ENCODE data around the gene CRKL.

Gene CRKL, protein sequence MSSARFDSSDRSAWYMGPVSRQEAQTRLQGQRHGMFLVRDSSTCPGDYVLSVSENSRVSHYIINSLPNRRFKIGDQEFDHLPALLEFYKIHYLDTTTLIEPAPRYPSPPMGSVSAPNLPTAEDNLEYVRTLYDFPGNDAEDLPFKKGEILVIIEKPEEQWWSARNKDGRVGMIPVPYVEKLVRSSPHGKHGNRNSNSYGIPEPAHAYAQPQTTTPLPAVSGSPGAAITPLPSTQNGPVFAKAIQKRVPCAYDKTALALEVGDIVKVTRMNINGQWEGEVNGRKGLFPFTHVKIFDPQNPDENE

DNA sequence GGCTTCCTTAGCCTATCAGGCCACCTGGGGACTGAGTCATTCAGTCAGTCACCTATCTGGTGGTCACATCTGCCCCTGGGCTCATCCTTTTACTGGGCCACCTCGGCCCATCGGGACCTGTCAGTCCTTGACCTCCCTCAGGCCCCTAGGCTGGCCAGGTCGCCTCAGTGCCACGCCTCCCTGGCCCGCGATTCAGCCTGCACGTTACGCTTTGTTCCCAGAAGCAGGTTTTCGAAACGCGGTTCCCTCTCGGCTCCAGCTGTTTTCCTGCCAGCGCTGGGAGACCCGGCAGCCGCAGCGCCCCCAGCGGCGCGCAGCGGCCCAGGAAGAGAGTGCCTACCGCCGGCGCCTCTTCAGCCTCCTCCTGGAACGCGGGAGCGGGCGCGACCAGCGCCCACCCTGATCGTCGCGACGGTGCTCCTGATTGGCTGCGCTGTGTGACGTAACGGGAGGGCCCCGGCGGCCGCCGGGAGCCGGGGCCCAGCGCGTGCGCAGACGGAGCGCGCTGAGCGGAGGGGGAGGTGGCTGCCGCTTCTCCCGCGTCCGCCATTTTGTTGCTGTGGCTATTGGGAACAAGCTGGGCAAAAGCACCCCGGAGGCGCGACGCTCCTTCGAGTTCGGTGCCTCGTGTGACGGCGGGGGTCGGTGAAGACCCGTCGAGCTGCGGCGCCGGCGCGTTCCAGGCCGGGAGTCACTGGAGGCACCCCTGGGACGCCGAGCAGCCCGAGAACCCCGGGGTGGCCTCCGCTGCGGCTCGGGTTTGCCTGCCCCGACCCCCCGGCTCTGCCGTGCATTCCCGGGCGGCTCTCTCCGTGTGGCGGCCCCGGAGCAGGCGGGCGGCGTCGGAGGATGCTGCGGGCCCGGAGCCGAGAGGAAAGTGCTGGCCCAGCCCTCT, at the start of gene CRKL:
TSS of gene CRKL (plus strand) at position 492 of the 895 bp plus-strand sequence. CDS start 528 bp downstream, outside the sequence.
- Histone ChIP-seq H3K4me1 (ENCODE audit: control insufficient read depth, insufficient read depth, low read length) (peaks cover 16% of the 10 kb centered on the region), H3K4me3 (ENCODE audit: low read depth, low read length) (peak within 1 kb of the TSS; percentile 94), H3K9ac (ENCODE audit: low read depth, low read length) (peak within 1 kb of the TSS; percentile 98), H3K9me3 (ENCODE audit: control insufficient read depth, insufficient read depth, low read length) (no peaks in the 10 kb centered on the region), H3K27me3 (ENCODE audit: control insufficient read depth, insufficient read depth, low read length) (no peaks in the 10 kb centered on the region), H3K36me3 (ENCODE audit: control insufficient read depth, insufficient read depth, low read length) (0 out of 2 replicates have a peak, but pooled peaks cover 3% of the 10 kb centered on the region), H3K27ac (ENCODE audit: low read depth, low read length) (peak within 1 kb of the TSS; percentile 96)

DNA sequence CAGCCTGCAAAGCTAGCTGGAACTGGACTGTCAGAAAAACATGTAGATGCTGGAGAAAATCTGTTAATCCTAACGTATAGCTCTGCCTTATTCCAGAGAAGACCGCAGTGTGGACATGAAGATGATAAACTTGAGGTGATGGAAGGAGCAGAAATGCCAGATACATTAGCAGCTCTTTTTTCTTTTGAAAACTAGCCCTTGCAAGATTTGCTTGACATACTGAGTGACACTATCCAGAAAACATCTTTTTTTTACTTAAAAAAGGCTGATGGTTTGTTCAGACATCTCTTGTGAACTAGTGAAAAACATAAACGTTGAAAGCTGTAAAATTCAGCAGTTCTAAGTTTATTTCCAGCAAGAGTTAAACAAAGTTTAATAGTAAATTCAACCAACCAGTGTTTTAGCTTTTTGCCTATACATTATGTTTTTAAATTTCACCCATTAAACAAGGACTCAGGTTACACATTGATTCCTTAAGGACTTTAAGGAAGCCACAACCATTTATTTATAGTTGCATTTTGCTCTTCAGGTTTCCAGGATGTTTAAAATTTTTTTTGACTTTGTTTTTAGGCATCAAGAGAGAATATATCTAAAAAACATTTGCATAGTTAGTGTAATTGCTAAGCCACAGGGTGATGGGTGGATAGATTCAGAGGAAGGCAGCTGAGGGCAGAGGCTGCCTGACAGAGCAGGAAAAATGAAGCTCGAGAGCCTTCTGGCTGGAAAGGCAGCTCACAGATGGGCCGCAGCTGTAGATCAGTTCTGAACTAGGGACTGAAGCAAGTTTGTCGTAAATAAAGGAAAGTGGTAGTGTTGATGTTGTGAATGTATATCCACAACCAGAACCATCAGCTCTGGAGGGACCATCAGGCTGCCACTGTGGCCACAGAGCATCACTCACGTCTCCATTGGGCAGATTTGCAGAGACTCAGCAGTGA, 48.9 kb upstream of the CRKL start:
- no peak overlapping the region for H3K4me3 ChIP-seq (ENCODE audit: low read depth, low read length)
- H3K36me3 ChIP-seq (ENCODE audit: control insufficient read depth, insufficient read depth, low read length): peaks cover 8% of the 10 kb centered on the region; the same call in 1 of the 2 replicates
- no peaks in the 10 kb centered on the region for H3K9me3 ChIP-seq (ENCODE audit: control insufficient read depth, insufficient read depth, low read length)
- no peaks in the 10 kb centered on the region for H3K4me1 ChIP-seq (ENCODE audit: control insufficient read depth, insufficient read depth, low read length)
- H3K27me3 ChIP-seq (ENCODE audit: control insufficient read depth, insufficient read depth, low read length): no peaks in the 10 kb centered on the region
- H3K27ac ChIP-seq (ENCODE audit: low read depth, low read length): no peak overlapping the region
- no peak overlapping the region for H3K9ac ChIP-seq (ENCODE audit: low read depth, low read length)

DNA sequence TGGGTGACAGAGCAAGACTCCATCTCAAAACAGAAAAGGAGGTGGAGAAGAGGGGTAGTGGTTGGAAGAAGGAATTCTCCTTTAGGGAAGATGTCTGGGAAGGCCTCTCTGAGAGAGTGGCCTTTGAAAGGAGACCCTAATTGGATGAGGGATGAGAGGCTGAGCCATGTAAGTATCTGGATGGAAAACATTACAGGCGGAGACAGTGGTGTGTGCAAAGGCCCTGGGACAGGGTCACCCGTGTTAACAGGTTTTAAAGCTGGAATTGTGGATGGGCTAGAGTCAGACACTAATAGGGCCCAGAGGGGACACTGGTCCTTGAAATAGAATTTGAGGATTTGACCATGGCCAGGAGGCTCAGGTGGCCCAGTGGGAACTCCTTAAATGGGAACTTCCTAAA, 48.0 kb upstream of the CRKL start:
- Histone ChIP-seq H3K36me3 (ENCODE audit: control insufficient read depth, insufficient read depth, low read length) (peaks cover 8% of the 10 kb centered on the region; the same call in 1 of the 2 replicates), H3K27ac (ENCODE audit: low read depth, low read length) (no peak overlapping the region), H3K9me3 (ENCODE audit: control insufficient read depth, insufficient read depth, low read length) (no peaks in the 10 kb centered on the region), H3K9ac (ENCODE audit: low read depth, low read length) (no peak overlapping the region), H3K4me1 (ENCODE audit: control insufficient read depth, insufficient read depth, low read length) (no peaks in the 10 kb centered on the region), H3K27me3 (ENCODE audit: control insufficient read depth, insufficient read depth, low read length) (no peaks in the 10 kb centered on the region), H3K4me3 (ENCODE audit: low read depth, low read length) (no peak overlapping the region)

DNA sequence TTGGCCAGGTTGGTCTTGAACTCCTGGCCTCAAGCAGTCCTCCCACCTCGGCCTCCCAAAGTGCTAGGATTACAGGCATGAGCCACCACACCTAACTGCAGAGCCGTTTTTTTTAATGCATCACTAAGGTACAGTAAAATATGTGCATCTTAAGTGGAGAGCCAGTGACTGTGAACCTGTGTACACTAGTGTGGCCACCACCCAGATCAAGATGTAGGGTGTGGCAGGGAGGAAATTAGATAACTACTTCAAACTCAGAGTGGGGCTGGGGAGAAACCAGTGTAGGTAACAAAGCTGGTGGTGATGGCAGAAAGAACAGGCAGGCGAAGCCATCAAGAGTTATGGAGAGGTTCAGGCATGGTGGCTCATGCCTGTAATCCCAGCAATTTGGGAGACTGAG, 44.0 kb upstream of the CRKL start:
- Histone ChIP-seq H3K27ac (ENCODE audit: low read depth, low read length) (no peak overlapping the region), H3K4me1 (ENCODE audit: control insufficient read depth, insufficient read depth, low read length) (no peaks in the 10 kb centered on the region), H3K9me3 (ENCODE audit: control insufficient read depth, insufficient read depth, low read length) (no peaks in the 10 kb centered on the region), H3K9ac (ENCODE audit: low read depth, low read length) (no peak overlapping the region), H3K4me3 (ENCODE audit: low read depth, low read length) (no peak overlapping the region), H3K36me3 (ENCODE audit: control insufficient read depth, insufficient read depth, low read length) (peaks cover 8% of the 10 kb centered on the region; the same call in 1 of the 2 replicates), H3K27me3 (ENCODE audit: control insufficient read depth, insufficient read depth, low read length) (no peaks in the 10 kb centered on the region)

DNA sequence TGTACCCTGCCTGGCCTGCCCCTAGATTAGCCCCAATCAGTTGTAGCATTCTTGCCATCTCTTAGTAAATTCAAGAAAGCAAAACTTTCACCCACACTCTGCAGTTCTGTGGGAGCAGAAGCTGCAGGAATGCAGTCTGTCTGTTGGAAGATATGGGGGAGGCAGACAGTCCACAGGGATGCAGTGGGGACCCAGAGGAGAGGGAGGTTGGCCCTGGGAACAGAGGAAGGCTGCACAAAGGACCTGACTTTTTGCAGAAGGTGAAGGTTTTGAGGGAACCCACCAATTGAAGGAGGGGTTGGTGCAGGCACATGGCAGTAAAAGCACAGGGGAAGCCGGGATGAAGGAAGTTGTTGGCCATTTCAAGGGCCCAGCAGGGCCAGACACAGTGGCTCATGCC, 41.9 kb upstream of the CRKL start:
- Histone ChIP-seq H3K36me3 (ENCODE audit: control insufficient read depth, insufficient read depth, low read length) (peaks cover 8% of the 10 kb centered on the region; the same call in 1 of the 2 replicates), H3K27me3 (ENCODE audit: control insufficient read depth, insufficient read depth, low read length) (no peaks in the 10 kb centered on the region), H3K27ac (ENCODE audit: low read depth, low read length) (no peak overlapping the region), H3K9me3 (ENCODE audit: control insufficient read depth, insufficient read depth, low read length) (no peaks in the 10 kb centered on the region), H3K4me3 (ENCODE audit: low read depth, low read length) (no peak overlapping the region), H3K4me1 (ENCODE audit: control insufficient read depth, insufficient read depth, low read length) (no peaks in the 10 kb centered on the region), H3K9ac (ENCODE audit: low read depth, low read length) (no peak overlapping the region)

DNA sequence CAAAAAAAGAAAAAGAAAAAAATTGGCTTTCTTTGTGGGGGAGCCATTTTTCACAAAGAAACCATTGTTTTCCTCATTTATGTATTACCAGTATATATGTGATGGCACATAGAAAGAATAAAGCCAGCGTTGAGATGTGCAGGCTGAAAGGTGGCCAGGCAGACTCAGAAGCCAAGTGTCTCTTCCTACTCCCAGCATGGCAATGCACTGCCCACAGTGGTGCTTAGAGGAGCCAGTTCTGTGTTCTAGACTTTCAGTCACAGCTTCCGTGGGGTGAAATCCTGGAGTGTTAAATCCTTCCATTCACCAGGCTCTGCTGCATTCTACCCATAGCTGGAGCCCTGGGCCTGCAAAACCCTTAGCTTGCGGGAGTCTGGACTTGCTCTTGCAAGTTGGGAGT, 39.5 kb upstream of the CRKL start:
- H3K27me3 ChIP-seq (ENCODE audit: control insufficient read depth, insufficient read depth, low read length): no peaks in the 10 kb centered on the region
- no peak overlapping the region for H3K4me3 ChIP-seq (ENCODE audit: low read depth, low read length)
- no peak overlapping the region for H3K27ac ChIP-seq (ENCODE audit: low read depth, low read length)
- no peaks in the 10 kb centered on the region for H3K4me1 ChIP-seq (ENCODE audit: control insufficient read depth, insufficient read depth, low read length)
- no peak overlapping the region for H3K9ac ChIP-seq (ENCODE audit: low read depth, low read length)
- H3K36me3 ChIP-seq (ENCODE audit: control insufficient read depth, insufficient read depth, low read length): peaks cover 6% of the 10 kb centered on the region
- H3K9me3 ChIP-seq (ENCODE audit: control insufficient read depth, insufficient read depth, low read length): no peaks in the 10 kb centered on the region

DNA sequence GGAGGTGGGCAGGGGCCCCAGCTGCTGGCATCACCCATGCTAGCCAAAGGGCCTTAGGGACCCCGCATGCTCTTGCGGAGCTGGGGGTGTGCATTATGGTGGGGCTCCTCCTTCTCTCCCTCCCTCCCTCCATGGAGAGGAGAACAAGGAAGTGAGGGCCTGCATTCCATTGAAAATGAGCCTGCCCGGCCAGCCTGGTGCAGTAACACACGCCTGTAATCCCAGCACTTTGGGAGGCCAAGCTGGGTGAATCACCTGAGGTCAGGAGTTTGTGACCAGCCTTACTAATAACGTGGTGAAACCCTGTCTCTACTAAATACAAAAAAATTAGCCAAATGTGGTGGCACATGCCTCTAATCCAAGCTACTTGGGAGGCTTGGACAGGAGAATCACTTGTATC, 36.0 kb upstream of the CRKL start:
- H3K27me3 ChIP-seq (ENCODE audit: control insufficient read depth, insufficient read depth, low read length): no peaks in the 10 kb centered on the region
- no peaks in the 10 kb centered on the region for H3K9me3 ChIP-seq (ENCODE audit: control insufficient read depth, insufficient read depth, low read length)
- peaks cover 11% of the 10 kb centered on the region for H3K36me3 ChIP-seq (ENCODE audit: control insufficient read depth, insufficient read depth, low read length)
- H3K4me3 ChIP-seq (ENCODE audit: low read depth, low read length): no peak overlapping the region
- peaks cover 3% of the 10 kb centered on the region; the same call in 1 of the 2 replicates for H3K4me1 ChIP-seq (ENCODE audit: control insufficient read depth, insufficient read depth, low read length)
- H3K27ac ChIP-seq (ENCODE audit: low read depth, low read length): no peak overlapping the region
- no peak overlapping the region for H3K9ac ChIP-seq (ENCODE audit: low read depth, low read length)

DNA sequence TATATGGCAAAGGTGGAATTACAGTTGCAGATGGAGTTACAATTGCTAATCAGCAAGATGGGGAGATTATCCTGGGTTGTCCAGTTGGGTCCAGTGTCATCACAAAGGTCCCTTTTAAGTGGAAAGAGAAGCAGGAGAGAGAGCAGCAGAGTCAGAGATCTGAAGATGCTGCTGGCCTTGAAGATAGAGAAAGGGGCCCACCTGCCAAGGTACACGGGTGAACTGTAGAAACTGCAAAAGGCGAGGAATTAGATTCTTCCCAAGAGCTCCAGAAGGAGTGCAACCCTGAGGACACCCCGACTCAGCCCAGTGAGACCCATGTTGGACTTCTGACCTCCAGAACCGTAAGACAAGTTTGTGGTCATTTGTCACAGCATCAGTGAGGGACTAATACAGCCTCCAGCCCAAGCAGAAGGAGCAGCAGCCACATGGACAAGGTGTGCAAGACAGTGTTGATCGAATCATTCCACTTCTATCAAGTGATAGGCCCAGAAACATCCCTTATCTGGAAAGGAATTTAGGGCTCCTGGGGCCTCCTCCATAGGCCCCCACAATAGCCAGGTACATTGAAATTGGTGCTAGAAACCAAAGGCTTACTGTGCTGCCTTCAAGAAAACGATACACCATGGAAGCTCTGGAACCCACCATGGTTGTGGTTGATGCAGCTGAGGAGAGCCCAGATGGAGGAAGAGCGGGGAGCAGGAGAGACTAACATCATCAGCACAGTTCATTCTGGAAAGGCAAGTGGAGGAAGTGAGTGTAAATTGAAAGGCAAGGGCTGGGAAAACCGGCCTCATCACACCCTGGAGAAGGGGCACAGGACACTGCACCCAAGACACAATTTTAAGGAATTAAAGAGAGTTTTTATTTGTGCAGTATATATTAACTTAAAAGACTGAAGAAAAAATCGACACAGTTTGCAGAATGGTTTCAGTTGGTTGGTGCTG, 35.1 kb upstream of the CRKL start:
- no peaks in the 10 kb centered on the region for H3K27me3 ChIP-seq (ENCODE audit: control insufficient read depth, insufficient read depth, low read length)
- no peak overlapping the region for H3K4me3 ChIP-seq (ENCODE audit: low read depth, low read length)
- no peaks in the 10 kb centered on the region for H3K9me3 ChIP-seq (ENCODE audit: control insufficient read depth, insufficient read depth, low read length)
- no peak overlapping the region for H3K27ac ChIP-seq (ENCODE audit: low read depth, low read length)
- peaks cover 3% of the 10 kb centered on the region; the same call in 1 of the 2 replicates for H3K4me1 ChIP-seq (ENCODE audit: control insufficient read depth, insufficient read depth, low read length)
- H3K36me3 ChIP-seq (ENCODE audit: control insufficient read depth, insufficient read depth, low read length): peaks cover 13% of the 10 kb centered on the region
- no peak overlapping the region for H3K9ac ChIP-seq (ENCODE audit: low read depth, low read length)

DNA sequence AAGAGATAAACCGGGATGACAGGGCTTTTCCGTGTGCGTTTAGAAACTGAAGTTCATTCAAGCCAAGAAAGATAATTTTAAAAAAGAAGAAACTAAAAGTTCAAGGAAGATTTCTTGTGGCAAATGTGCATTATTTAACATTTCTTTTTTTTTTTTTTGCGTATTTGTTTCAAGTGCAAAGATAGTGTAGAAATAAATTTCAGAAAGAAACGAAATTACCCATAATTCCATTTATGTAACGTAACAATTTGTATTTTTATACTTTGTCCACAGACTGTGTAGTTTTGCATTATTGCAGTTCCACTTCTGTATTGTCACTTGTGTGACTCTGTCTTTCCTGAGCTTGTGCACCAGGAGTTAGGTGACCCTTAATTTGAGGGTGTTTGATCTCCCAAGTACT, 34.4 kb upstream of the CRKL start:
- H3K9me3 ChIP-seq (ENCODE audit: control insufficient read depth, insufficient read depth, low read length): no peaks in the 10 kb centered on the region
- H3K4me3 ChIP-seq (ENCODE audit: low read depth, low read length): no peak overlapping the region
- no peak overlapping the region for H3K27ac ChIP-seq (ENCODE audit: low read depth, low read length)
- H3K27me3 ChIP-seq (ENCODE audit: control insufficient read depth, insufficient read depth, low read length): no peaks in the 10 kb centered on the region
- H3K9ac ChIP-seq (ENCODE audit: low read depth, low read length): no peak overlapping the region
- H3K4me1 ChIP-seq (ENCODE audit: control insufficient read depth, insufficient read depth, low read length): peaks cover 3% of the 10 kb centered on the region; the same call in 1 of the 2 replicates
- peaks cover 20% of the 10 kb centered on the region for H3K36me3 ChIP-seq (ENCODE audit: control insufficient read depth, insufficient read depth, low read length)

All from HUES48 (cell line).